Suprapubic skin (tissue), 4 donors: ENCODE data around the gene TP73. TPM values are rescaled to one million over a fixed set of nuclear protein-coding genes. Genes with fewer than 3 reads are reported as not detected.

Source experiments
- DNase-seq, 2 donors: peaks; one replicate each; pipeline ENCODE4 v3.0.0-alpha.2; 2019; ENCODE audit warnings: low spot score in 2 of 2
- H3K27ac ChIP-seq: fragments of 200-600 bp; sonication (generic); one replicate; pipeline ENCODE4 v1.5.1; 2019
- H3K27me3 ChIP-seq: fragments of 200-600 bp; sonication (generic); one replicate; pipeline ENCODE4 v1.5.1; 2019
- H3K36me3 ChIP-seq: fragments of 200-600 bp; sonication (generic); one replicate; pipeline ENCODE4 v1.5.1; 2019
- H3K4me1 ChIP-seq: fragments of 200-600 bp; sonication (generic); one replicate; pipeline ENCODE4 v1.5.1; 2019
- H3K4me3 ChIP-seq: fragments of 200-600 bp; sonication (generic); one replicate; pipeline ENCODE4 v1.5.1; 2019; ENCODE audit warnings: mild to moderate bottlenecking
- H3K9me3 ChIP-seq: fragments of 200-600 bp; sonication (generic); one replicate; pipeline ENCODE4 v1.5.1; 2019
- CTCF ChIP-seq, 2 donors: fragments of 200-600 bp in 1 of 2; fragments of 450-650 bp in 1 of 2; sonication (generic) in 1 of 2; IDR thresholded peaks; one replicate each; pipeline ENCODE4 v1.5.1; 2016 to 2019; ENCODE audit warnings: antibody characterized with exemption in 2 of 2, mild to moderate bottlenecking in 1 of 2, moderate library complexity in 1 of 2
- EP300 ChIP-seq: sonication (generic); formaldehyde crosslinking; IDR thresholded peaks from one replicate; pipeline ENCODE4 v1.6.1; 2017; ENCODE audit warnings: antibody characterized with exemption
- POLR2A ChIP-seq, 2 donors: fragments of 450-650 bp; IDR thresholded peaks; one replicate each; pipeline ENCODE4 v1.6.1; 2017; ENCODE audit warnings: antibody characterized with exemption in 2 of 2, mild to moderate bottlenecking in 2 of 2, moderate library complexity in 2 of 2
- POLR2AphosphoS5 ChIP-seq, 3 donors: sonication (generic); formaldehyde crosslinking; IDR thresholded peaks; one replicate each; pipeline ENCODE4 v1.6.1; 2017; ENCODE audit warnings: antibody characterized with exemption in 3 of 3
- WGBS: methylation state at CpG from one replicate; pipeline ENCODE4 v1.1.5; 2018; 5-methylcytosine and 5-hydroxymethylcytosine counted together
- total RNA-seq, 4 donors: library from RNA; depleted of rRNA; stranded (reverse); fragments of >200 nt; gene quantifications; one replicate each; pipeline ENCODE4 v1.1.0, GENCODE V29; 2016

The TP73 gene
- total RNA-seq, 4 donors from 2014 or later = 8.8 to 24.7 (median 16.9) TPM

- H3K9me3 ChIP-seq = no peaks in the 10 kb centered on the region
- no peak overlapping the region for H3K27ac ChIP-seq
- H3K27me3 ChIP-seq = peaks cover 23% of the 10 kb centered on the region
- TF ChIP-seq POLR2AphosphoS5 (IDR thresholded peaks at IDR 0.05) (no peak), EP300 (no peak), CTCF (IDR thresholded peaks at IDR 0.05) (no peak), POLR2A (IDR thresholded peaks at IDR 0.05) (no peak)
- no peaks in the 10 kb centered on the region for H3K36me3 ChIP-seq
- no peak overlapping the region for H3K4me3 ChIP-seq
- no peak for DNase-seq
- H3K4me1 ChIP-seq = peaks cover 21% of the 10 kb centered on the region
- 86% methylated on average over 9 of the region's 9 CpGs for WGBS
Observed at GRCh38 chr1:3679799-3680453, 27.6 kb downstream of the TP73 start.

GRCh38 chr1:3680488-3681230, 28.3 kb downstream of the TP73 start:
- Histone ChIP-seq H3K27me3 (peaks cover 28% of the 10 kb centered on the region), H3K9me3 (no peaks in the 10 kb centered on the region)
- DNase-seq = no peak

GRCh38 chr1:3681231-3681897, 29.0 kb downstream of the TP73 start:
- no peak for TF ChIP-seq POLR2AphosphoS5 (IDR thresholded peaks at IDR 0.05)
- no peak for TF ChIP-seq POLR2A (IDR thresholded peaks at IDR 0.05)
- TF ChIP-seq EP300 = no peak
- no peak for TF ChIP-seq CTCF (IDR thresholded peaks at IDR 0.05)
- no peak overlapping the region for H3K27ac ChIP-seq
- no peak for DNase-seq
- H3K36me3 ChIP-seq = no peaks in the 10 kb centered on the region
- H3K4me1 ChIP-seq = peaks cover 24% of the 10 kb centered on the region
- H3K9me3 ChIP-seq = no peaks in the 10 kb centered on the region
- H3K27me3 ChIP-seq = peaks cover 28% of the 10 kb centered on the region
- 100% methylated on average over 7 of the region's 19 CpGs for WGBS
- H3K4me3 ChIP-seq = no peak overlapping the region

More at GRCh38 chr1:3680488-3681230, 28.3 kb downstream of the TP73 start:
- H3K36me3 ChIP-seq = no peaks in the 10 kb centered on the region
- H3K4me1 ChIP-seq = peaks cover 24% of the 10 kb centered on the region
- no peak overlapping the region for H3K4me3 ChIP-seq
- TF ChIP-seq POLR2A (IDR thresholded peaks at IDR 0.05) = no peak
- no peak for TF ChIP-seq CTCF (IDR thresholded peaks at IDR 0.05)
- TF ChIP-seq EP300 = no peak
- TF ChIP-seq POLR2AphosphoS5 (IDR thresholded peaks at IDR 0.05) = no peak
- WGBS = 71% methylated on average over 8 of the region's 20 CpGs
- no peak overlapping the region for H3K27ac ChIP-seq

GRCh38 chr1:3681898-3682806, 29.8 kb downstream of the TP73 start:
- Histone ChIP-seq H3K27me3 (peaks cover 28% of the 10 kb centered on the region), H3K36me3 (no peaks in the 10 kb centered on the region), H3K4me3 (no peak overlapping the region), H3K4me1 (peaks cover 24% of the 10 kb centered on the region), H3K9me3 (no peaks in the 10 kb centered on the region), H3K27ac (no peak overlapping the region)
- no peak for DNase-seq
- TF ChIP-seq CTCF (IDR thresholded peaks at IDR 0.05) = no peak
- no peak for TF ChIP-seq POLR2AphosphoS5 (IDR thresholded peaks at IDR 0.05)
- TF ChIP-seq EP300 = no peak
- WGBS = 93% methylated on average over 11 of the region's 27 CpGs
